NCI-H128 (cell line): Measurements from ENCODE around the gene MVP.
"Not testable (repeated sequence)": the region's sequence is repeated elsewhere in the genome, so short reads cannot be mapped to it uniquely, and the experiment has no call there.

Experiments
- DNase-seq: peaks from one replicate; lab custom pipeline; 2025; ENCODE audit not compliant: unreplicated experiment; lab: John Stamatoyannopoulos, UW

MVP gene

GRCh38 chr16:29820271-29820701 lies at the start of gene MVP:
Gene MVP, plus strand, starts transcription at chr16:29820462. Its CDS starts 10,088 bp downstream, at chr16:29830550.
- no peak for DNase-seq

GRCh38 chr16:29772330-29772729 lies 47.9 kb upstream of the MVP start:
- not testable (repeated sequence) for DNase-seq

GRCh38 chr16:29774730-29775129 lies 45.5 kb upstream of the MVP start:
- DNase-seq, result no peak

GRCh38 chr16:29775742-29776408 lies 44.4 kb upstream of the MVP start:
- no peak for DNase-seq

- DNase-seq, result no peak
Measured at GRCh38 chr16:29777576-29778350, 42.5 kb upstream of the MVP start, which contains the start of gene ZG16. Gene ZG16, plus strand, starts transcription at chr16:29778256. Its CDS starts 1,011 bp downstream, at chr16:29779267.

GRCh38 chr16:29779474-29779873 lies 40.8 kb upstream of the MVP start:
- DNase-seq, result no peak

- not testable (repeated sequence) for DNase-seq
Measured at GRCh38 chr16:29783094-29783953, 36.9 kb upstream of the MVP start.

- no peak for DNase-seq
Measured at GRCh38 chr16:29784157-29784556, 36.1 kb upstream of the MVP start.

GRCh38 chr16:29784901-29785500 lies 35.3 kb upstream of the MVP start:
- no peak for DNase-seq

GRCh38 chr16:29787155-29787554 lies 33.1 kb upstream of the MVP start:
- not testable (repeated sequence) for DNase-seq

- DNase-seq, result no peak
Measured at GRCh38 chr16:29789775-29790182, 30.5 kb upstream of the MVP start.

GRCh38 chr16:29790183-29790948 lies 29.9 kb upstream of the MVP start, which contains the start of gene KIF22:
Gene KIF22, plus strand, starts transcription at chr16:29790751. Its CDS starts 9 bp downstream, at chr16:29790760.
- DNase-seq, result peak; percentile 93

GRCh38 chr16:29790949-29791844 lies 29.1 kb upstream of the MVP start:
- no peak for DNase-seq

GRCh38 chr16:29791845-29792807 lies 28.1 kb upstream of the MVP start:
- no peak for DNase-seq

GRCh38 chr16:29793153-29793552 lies 27.1 kb upstream of the MVP start:
- DNase-seq, result not testable (repeated sequence)

GRCh38 chr16:29794231-29794710 lies 26.0 kb upstream of the MVP start:
- DNase-seq, result no peak

- DNase-seq, result no peak
Measured at GRCh38 chr16:29802416-29802935, 17.8 kb upstream of the MVP start.
